Ramos (cell line): ENCODE measurements around the gene ERCC5.

Experiments
- in situ Hi-C: fragments of 300-500 bp; cut with MboI; formaldehyde crosslinking; loops from one replicate; pipeline ENCODE4 v1.14.3; 2022; ENCODE audit warnings: low sequenced_read_pairs; ENCODE audit not compliant: unreplicated experiment

The ERCC5 gene

GRCh38 chr13:102838982-102839381 lies 6.8 kb upstream of the ERCC5 start:
- in situ Hi-C loops: no loop called here

DNA sequence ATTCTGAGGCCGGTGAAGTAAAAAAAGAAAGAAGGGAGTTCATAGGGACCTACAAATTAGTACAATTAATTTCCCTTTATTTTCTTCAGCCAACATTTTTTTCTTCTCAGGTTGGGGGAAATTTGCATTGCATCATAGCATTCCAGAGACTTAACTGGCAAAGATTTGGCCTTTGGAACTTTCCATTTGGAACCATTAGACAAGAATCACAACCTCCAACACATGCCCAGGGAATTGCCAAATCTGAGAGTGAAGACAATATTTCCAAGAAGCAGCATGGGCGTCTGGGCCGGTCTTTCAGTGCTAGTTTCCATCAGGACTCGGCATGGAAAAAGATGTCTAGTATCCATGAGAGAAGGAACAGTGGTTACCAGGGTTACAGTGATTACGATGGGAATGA lies 6.4 kb upstream of the ERCC5 start:
- in situ Hi-C loops: no loop called here

GRCh38 chr13:102845289-102845629 lies 573 bp upstream of the ERCC5 start:
- in situ Hi-C loops: loop anchor here (10.0 kb wide), 1 partner anchor 260 kb away; no protein-coding TSS in a partner anchor

- in situ Hi-C loops: loop anchor here (10.0 kb wide), 1 partner anchor 262 kb away; no protein-coding TSS in a partner anchor
Observed at GRCh38 chr13:102846261-102847015, 606 bp downstream of the ERCC5 start.

- in situ Hi-C loops: loop anchor here (10.0 kb wide), 1 partner anchor 263 kb away; no protein-coding TSS in a partner anchor
Observed at GRCh38 chr13:102847272-102848234, 1.7 kb downstream of the ERCC5 start.

DNA sequence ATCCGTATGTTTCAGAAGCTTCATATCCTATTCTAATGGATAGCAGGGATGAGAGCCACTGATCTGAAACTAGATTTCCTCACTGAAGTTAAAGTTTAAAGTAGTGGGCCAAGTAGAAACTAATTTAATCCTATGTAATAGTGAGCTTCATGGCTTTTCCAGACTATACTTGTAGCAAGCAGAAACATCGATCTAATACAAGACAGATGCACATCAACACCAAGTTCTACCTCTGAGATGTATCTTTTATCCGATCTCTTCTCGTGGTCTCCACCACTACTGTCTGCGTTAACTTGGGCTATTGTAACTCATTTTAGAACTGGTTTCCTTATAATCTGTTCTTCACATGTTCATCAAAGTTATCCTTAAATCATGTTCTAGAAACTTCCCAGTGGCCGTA lies 3.1 kb downstream of the ERCC5 start:
- in situ Hi-C loops: loop anchor here (10.0 kb wide), 1 partner anchor 264 kb away; no protein-coding TSS in a partner anchor

- in situ Hi-C loops: no loop called here
Observed at GRCh38 chr13:102852556-102852955, 6.7 kb downstream of the ERCC5 start.

GRCh38 chr13:102854675-102855074 lies 8.8 kb downstream of the ERCC5 start:
- in situ Hi-C loops: no loop called here

GRCh38 chr13:102856557-102856956 lies 10.7 kb downstream of the ERCC5 start:
- in situ Hi-C loops: no loop called here

DNA sequence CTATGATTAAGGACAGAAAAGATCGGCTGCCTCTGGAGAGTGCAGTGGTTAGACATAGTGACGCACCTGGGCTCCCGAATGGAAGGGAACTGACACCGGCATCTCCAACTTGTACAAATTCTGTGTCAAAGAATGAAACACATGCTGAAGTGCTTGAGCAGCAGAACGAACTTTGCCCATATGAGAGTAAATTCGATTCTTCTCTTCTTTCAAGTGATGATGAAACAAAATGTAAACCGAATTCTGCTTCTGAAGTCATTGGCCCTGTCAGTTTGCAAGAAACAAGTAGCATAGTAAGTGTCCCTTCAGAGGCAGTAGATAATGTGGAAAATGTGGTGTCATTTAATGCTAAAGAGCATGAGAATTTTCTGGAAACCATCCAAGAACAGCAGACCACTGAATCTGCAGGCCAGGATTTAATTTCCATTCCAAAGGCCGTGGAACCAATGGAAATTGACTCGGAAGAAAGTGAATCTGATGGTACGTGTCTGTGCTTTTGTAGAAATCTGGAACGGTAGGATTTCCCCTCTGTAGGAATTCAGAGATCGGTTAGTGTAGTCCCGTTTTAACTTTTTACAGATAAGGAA lies 16.9 kb downstream of the ERCC5 start:
- in situ Hi-C loops: no loop called here

- in situ Hi-C loops: no loop called here
Observed at GRCh38 chr13:102863590-102863989, 17.8 kb downstream of the ERCC5 start.

- in situ Hi-C loops: no loop called here
Observed at GRCh38 chr13:102868366-102868936, 22.6 kb downstream of the ERCC5 start.

- in situ Hi-C loops: no loop called here
Observed at GRCh38 chr13:102869948-102870676, 24.3 kb downstream of the ERCC5 start.

DNA sequence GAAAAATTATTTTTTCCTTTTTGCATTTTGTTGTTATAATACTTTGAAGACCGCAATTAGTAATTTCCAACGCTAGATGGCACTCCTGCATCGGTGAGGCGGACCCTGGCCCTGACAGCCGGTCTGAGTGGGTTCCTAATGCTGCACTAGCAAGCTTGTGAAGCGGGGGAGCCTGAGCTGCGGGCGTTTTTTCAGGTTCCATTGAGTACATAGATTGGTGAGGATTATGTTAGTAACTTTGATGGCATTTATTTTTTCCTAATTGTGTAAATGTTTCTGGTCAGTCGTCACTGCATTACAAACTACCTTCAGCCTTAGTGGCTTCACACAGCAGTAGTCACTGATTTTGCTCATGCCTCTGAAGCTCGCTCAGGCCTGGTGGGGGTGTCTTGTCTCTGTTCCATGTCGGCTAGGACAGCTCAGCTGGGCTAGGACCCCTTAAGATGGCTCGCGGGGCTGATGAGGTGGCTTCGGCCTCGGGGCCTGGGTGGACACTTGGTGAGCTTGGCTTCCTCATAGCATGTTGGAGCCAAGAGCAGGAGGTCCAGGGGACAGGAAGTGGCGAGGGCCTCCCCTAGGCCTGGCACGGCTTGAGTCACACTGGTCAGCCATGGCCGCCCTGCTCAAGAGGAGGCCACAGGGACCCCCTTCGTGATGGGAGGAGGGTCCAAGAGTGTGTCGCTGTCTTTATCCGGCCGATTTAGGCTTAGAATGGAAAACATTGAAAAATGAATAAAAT lies 25.0 kb downstream of the ERCC5 start:
- in situ Hi-C loops: no loop called here

DNA sequence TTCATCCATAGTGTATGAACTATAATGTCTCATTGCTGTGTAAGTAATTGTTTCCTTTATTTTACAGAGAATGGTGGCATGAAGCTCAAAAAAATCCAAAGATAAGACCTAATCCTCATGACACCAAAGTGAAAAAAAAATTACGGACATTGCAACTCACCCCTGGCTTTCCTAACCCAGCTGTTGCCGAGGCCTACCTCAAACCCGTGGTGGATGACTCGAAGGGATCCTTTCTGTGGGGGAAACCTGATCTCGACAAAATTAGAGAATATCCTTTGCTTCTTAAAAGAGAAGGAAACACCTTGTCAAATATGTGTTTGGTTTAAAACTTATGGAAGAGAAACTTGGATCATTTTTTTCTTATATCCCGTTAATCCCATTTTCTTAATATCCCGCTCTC lies 26.3 kb downstream of the ERCC5 start:
- in situ Hi-C loops: no loop called here

GRCh38 chr13:102872531-102872930 lies 26.7 kb downstream of the ERCC5 start:
- in situ Hi-C loops: no loop called here

- in situ Hi-C loops: no loop called here
Observed at GRCh38 chr13:102873653-102874052, 27.8 kb downstream of the ERCC5 start.

DNA sequence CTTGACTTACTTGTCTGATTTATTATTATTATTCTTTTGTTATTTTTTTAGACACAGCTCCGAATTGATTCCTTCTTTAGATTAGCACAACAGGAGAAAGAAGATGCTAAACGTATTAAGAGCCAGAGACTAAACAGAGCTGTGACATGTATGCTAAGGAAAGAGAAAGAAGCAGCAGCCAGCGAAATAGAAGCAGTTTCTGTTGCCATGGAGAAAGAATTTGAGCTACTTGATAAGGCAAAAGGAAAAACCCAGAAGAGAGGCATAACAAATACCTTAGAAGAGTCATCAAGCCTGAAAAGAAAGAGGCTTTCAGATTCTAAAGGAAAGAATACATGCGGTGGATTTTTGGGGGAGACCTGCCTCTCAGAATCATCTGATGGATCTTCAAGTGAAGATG lies 29.4 kb downstream of the ERCC5 start:
- in situ Hi-C loops: no loop called here

GRCh38 chr13:102877303-102877702 lies 31.5 kb downstream of the ERCC5 start:
- in situ Hi-C loops: no loop called here
